NCI-H82 treated with DMSO at 0.1 percent for 48 hours (cell line): Measurements from ENCODE around the gene ANXA7.
"Not testable (repeated sequence)": the region's sequence is repeated elsewhere in the genome, so short reads cannot be mapped to it uniquely, and the experiment has no call there.

Experiments
- DNase-seq: peaks from one replicate; lab custom pipeline; 2025; ENCODE audit not compliant: unreplicated experiment; lab: John Stamatoyannopoulos, UW

ANXA7 gene

DNA sequence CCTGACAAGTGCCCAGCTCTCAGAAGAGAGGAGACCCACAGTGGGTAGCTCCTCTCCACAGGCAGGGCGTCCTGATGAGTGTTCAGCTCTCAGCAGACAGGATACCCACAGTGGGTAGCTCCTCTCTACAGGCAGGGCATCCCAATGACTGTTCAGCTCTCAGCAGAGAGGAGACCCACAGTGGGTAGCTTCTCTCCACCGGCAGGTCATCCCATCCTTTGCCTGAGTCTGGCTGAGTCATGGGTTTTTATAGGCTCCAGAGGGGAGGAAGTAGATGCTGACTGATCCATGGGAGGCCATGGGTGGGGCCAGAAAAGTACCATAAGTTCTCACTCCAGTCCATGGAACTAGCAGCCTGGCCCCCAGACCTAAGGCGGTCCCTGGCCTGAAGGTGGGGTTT, 73.7 kb downstream of the ANXA7 start:
- DNase-seq, result no peak

DNA sequence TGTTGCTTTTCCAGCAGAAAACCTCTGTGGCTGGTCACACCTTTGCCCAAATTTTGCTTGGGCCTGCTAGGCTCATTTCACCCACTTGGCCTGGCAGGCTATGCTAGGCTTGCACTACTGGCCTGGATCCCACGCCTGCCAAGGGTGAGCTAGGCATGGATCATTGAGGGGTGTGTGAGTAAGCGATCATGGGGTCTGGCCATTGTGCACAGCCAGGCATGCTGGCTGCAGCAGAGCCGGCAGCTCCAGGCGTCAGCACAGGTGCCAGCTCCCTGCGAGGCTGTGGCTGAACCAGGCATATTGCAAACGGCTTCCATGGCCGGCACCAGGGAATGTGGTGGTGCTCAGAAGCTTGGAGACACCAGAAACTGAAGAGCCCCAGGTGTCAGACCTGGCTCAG, 74.4 kb downstream of the ANXA7 start:
- no peak for DNase-seq

DNA sequence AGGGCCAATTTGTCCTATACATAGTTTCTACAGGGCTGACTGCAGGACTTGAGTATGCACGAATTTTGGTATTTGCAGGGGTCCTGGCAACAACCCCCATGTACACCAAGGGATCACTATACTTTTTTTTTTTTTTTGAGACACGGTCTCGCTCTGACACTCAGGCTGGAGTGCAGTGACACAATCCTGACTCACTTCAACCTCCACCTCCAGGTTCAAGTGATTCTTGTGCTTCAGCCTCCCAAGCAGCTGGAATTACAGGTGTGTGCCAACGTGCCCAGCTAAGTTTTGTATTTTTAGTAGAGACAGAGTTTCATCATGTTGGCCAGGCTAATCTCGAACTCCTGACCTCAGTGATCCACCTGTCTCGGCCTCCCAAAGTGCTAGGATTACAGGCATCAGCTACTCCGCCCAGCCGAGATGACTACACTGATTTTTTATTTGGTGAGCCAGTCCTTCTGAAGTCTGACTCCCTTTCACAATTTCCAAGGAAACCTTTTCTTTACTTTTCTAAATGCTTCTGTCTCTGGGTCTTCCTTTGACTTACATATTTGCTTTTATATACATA, 75.0 kb downstream of the ANXA7 start:
- no peak for DNase-seq

DNA sequence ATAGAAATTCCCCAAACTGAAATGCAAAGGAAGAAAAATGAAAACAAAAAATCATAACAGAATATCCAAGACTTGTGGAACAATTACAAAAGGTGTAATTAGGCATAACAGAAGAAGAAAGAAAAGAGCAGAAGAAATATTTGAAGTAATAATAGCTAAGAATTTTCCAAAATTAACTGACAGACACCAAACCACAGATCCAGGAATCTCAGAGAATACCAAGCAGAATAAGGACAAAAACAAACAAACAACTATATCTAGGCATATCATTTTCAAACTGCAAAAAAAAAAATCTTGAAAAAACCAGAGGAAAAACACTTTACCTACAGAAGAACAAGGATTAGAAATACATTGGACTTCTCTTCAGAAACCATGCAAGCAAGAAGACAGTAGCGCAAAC, 80.7 kb downstream of the ANXA7 start:
- DNase-seq, result no peak

DNA sequence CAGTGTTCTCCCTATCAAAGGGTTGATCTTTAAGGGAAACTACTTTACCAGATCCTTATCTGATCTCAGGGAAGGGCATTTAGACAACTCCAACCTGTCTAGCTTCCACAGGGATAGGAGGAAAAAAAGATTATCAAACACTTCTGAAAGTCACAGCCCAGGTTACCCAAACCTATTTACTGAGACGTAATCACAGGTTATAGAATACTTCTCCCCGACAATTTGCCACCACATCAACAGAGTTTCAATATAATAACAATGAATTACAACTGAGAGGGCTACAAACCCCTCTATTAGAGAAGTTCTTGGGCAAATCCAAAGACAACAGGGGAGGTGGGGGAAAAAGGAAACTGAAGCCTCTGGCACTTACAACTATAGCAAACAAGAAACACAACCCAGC, 81.5 kb downstream of the ANXA7 start:
- DNase-seq, result no peak

DNA sequence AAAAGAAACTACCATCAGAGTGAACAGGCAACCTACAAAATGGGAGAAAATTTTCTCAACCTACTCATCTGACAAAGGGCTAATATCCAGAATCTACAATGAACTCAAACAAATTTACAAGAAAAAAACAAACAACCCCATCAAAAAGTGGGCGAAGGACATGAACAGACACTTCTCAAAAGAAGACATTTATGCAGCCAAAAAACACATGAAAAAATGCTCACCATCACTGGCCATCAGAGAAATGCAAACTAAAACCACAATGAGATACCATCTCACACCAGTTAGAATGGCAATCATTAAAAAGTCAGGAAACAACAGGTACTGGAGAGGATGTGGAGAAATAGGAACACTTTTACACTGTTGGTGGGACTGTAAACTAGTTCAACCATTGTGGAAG, 85.3 kb downstream of the ANXA7 start:
- not testable (repeated sequence) for DNase-seq

DNA sequence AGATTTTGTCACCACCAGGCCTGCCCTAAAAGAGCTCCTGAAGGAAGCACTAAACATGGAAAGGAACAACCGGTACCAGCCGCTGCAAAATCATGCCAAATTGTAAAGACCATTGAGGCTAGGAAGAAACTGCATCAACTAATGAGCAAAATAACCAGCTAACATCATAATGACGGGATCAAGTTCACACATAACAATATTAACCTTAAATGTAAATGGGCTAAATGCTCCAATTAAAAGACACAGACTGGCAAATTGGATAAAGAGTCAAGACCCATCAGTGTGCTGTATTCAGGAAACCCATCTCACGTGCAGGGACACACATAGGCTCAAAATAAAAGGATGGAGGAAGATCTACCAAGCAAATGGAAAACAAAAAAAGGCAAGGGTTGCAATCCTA, 88.6 kb downstream of the ANXA7 start:
- not testable (repeated sequence) for DNase-seq
